Measurements from ENCODE around the gene SERPINA6. TPM values are rescaled to one million over a fixed set of nuclear protein-coding genes. Genes with fewer than 3 reads are reported as not detected.

Gene SERPINA6
- total and polyA plus RNA-seq, 4 donors = not detected

Other genes starting within 250 kb of the SERPINA6 start
- 100 to 1,000 TPM; 190 to 198 TPM for gene DDX24, start 242.1 kb downstream of the SERPINA6 start, total RNA-seq
- gene DDX24, start 242.1 kb downstream of the SERPINA6 start, polyA plus RNA-seq = 100 to 1,000 TPM in 1 of 2 donors, 10 to 100 TPM in 1; 43.7 to 158 TPM
- gene IFI27L1, start 242.0 kb downstream of the SERPINA6 start, total RNA-seq = 10 to 100 TPM; 13.7 to 16.8 TPM
- 10 to 100 TPM; 20.8 to 21.8 TPM for gene IFI27L1, start 242.0 kb downstream of the SERPINA6 start, polyA plus RNA-seq
- gene IFI27, start 212.6 kb downstream of the SERPINA6 start, total RNA-seq = 100 to 1,000 TPM; 106 to 222 TPM
- 100 to 1,000 TPM in 1 of 2 donors, 10 to 100 TPM in 1; 42.4 to 107 TPM for gene IFI27, start 212.6 kb downstream of the SERPINA6 start, polyA plus RNA-seq
- 10 to 100 TPM; 52.4 to 55.8 TPM for gene IFI27L2, start 193.7 kb downstream of the SERPINA6 start, total RNA-seq
- 100 to 1,000 TPM; 149 to 168 TPM for gene IFI27L2, start 193.7 kb downstream of the SERPINA6 start, polyA plus RNA-seq
- under 1 TPM; 0.10 to 0.93 TPM for gene PPP4R4, start 149.0 kb downstream of the SERPINA6 start, total RNA-seq
- under 1 TPM in 1 of 2 donors, not detected in 1; 0.08 TPM for gene PPP4R4, start 149.0 kb downstream of the SERPINA6 start, polyA plus RNA-seq
- not detected for gene SERPINA10, start 30.1 kb downstream of the SERPINA6 start, total RNA-seq
- not detected for gene SERPINA10, start 30.1 kb downstream of the SERPINA6 start, polyA plus RNA-seq
- not detected for gene SERPINA2, start 43.4 kb upstream of the SERPINA6 start, total RNA-seq
- gene SERPINA2, start 43.4 kb upstream of the SERPINA6 start, polyA plus RNA-seq = not detected
- gene SERPINA1, start 65.3 kb upstream of the SERPINA6 start, total RNA-seq = 10 to 100 TPM; 17.8 to 23.1 TPM
- gene SERPINA1, start 65.3 kb upstream of the SERPINA6 start, polyA plus RNA-seq = 10 to 100 TPM in 1 of 2 donors, 1 to 10 TPM in 1; 3.5 to 29.8 TPM
- gene SERPINA11, start 129.5 kb upstream of the SERPINA6 start, total RNA-seq = not detected
- gene SERPINA11, start 129.5 kb upstream of the SERPINA6 start, polyA plus RNA-seq = not detected
- gene SERPINA9, start 152.9 kb upstream of the SERPINA6 start, total RNA-seq = not detected
- not detected for gene SERPINA9, start 152.9 kb upstream of the SERPINA6 start, polyA plus RNA-seq
- gene SERPINA12, start 186.1 kb upstream of the SERPINA6 start, total RNA-seq = not detected
- not detected for gene SERPINA12, start 186.1 kb upstream of the SERPINA6 start, polyA plus RNA-seq
- gene SERPINA4, start 238.1 kb upstream of the SERPINA6 start, total RNA-seq = not detected
- not detected for gene SERPINA4, start 238.1 kb upstream of the SERPINA6 start, polyA plus RNA-seq

Measured in aorta (tissue), 4 donors.